HL-60/S4 treated with retinoic acid at 250 ng/mL for 4 days and 3 days (cell line): ENCODE measurements around the gene CPE.

Experiments used
- in situ Hi-C: fragments of 300-500 bp; cut with MboI; formaldehyde crosslinking; loops from 2 replicates; pipeline ENCODE4 v1.7.0; 2022; ENCODE audit warnings: low sequenced_read_pairs

Gene CPE

GRCh38 chr4:165541851-165542459 lies 163.1 kb downstream of the CPE start:
- in situ Hi-C loops, result loop anchor here (25.0 kb wide), 1 partner anchor 545 kb away; no protein-coding TSS in a partner anchor

GRCh38 chr4:165542476-165542875 lies 163.7 kb downstream of the CPE start:
- in situ Hi-C loops, result loop anchor here (25.0 kb wide), 1 partner anchor 545 kb away; no protein-coding TSS in a partner anchor
